Activated T-cell treated with anti-CD3 and anti-CD28 coated beads, Interleukin-2, amount 50 U/mL, for 4 hours (primary cell): ENCODE data around the gene RPIA. TPM values are rescaled to one million over a fixed set of nuclear protein-coding genes. Genes with fewer than 3 reads are reported as not detected.
A peak's percentile ranks its signal among the peaks of the same experiment; 100 is the strongest.

Experiments used
- ATAC-seq, 2 donors: fragments of 200-7000 bp; cut with Tn5 transposase; one replicate each; pipeline ENCODE4 v1.10.0; 2021
- DNase-seq: peaks from one replicate; pipeline ENCODE4 v3.0.0-alpha.2; 2020
- H3K27me3 Mint-ChIP-seq: one replicate; pipeline ENCODE4 v1.8.0; 2021; ENCODE audit warnings: low read depth, mixed read lengths
- H3K36me3 Mint-ChIP-seq: one replicate; pipeline ENCODE4 v1.8.0; 2022; ENCODE audit warnings: mixed read lengths; ENCODE audit not compliant: insufficient read depth
- H3K4me1 Mint-ChIP-seq: one replicate; pipeline ENCODE4 v1.8.0; 2021; ENCODE audit warnings: low read depth, mixed read lengths
- H3K4me3 Mint-ChIP-seq: one replicate; pipeline ENCODE4 v1.8.0; 2021; ENCODE audit warnings: mild to moderate bottlenecking, moderate library complexity, mixed read lengths
- H3K9me3 Mint-ChIP-seq: one replicate; pipeline ENCODE4 v1.8.0; 2021; ENCODE audit warnings: mixed read lengths
- total RNA-seq, 3 donors: library from RNA; stranded (reverse); gene quantifications; one replicate each; pipeline ENCODE4 v1.2.1, GENCODE V29; 2021

RPIA gene
- total RNA-seq, 3 donors from 2014 or later = 89.1 to 109 (median 94.4) TPM

DNA sequence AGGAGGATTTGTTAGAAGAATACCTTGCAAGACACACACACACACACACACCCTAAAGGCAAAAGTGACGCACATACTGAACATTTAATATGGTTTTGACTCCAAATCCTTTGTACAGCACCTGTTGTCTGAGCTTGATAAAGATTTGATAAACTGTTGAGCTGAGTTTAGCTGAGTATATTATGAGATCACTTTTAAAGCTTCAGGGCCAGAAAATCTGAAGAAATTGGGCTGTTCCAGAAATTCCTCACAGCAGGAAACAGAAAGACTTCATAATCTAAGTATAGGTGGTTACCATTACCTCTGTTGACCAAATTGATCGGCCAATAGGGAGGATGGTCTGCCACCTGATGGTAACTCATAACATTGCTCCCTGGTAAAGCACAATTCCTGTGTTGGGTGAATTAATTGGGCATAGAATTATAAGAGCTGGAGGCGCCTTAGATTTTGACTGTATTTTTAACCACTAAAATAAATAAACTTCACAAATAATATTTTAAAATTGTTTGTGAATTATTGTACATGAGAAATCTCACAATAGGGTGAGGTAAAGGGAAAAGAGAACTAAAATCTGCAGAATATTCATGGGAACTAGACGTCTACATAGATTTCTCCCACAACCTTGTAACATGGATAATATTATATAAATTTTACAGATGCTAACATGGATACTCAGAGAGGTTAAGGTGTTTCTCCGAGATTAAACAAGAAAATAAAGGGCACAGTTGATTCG lies 21.8 kb upstream of the RPIA start:
- ATAC-seq = no peak
- Mint-ChIP-seq H3K4me1 (peaks cover 3% of the 10 kb centered on the region), H3K36me3 (no peaks in the 10 kb centered on the region), H3K9me3 (no peaks in the 10 kb centered on the region), H3K27me3 (no peaks in the 10 kb centered on the region), H3K4me3 (no peak overlapping the region)
- no peak for DNase-seq

DNA sequence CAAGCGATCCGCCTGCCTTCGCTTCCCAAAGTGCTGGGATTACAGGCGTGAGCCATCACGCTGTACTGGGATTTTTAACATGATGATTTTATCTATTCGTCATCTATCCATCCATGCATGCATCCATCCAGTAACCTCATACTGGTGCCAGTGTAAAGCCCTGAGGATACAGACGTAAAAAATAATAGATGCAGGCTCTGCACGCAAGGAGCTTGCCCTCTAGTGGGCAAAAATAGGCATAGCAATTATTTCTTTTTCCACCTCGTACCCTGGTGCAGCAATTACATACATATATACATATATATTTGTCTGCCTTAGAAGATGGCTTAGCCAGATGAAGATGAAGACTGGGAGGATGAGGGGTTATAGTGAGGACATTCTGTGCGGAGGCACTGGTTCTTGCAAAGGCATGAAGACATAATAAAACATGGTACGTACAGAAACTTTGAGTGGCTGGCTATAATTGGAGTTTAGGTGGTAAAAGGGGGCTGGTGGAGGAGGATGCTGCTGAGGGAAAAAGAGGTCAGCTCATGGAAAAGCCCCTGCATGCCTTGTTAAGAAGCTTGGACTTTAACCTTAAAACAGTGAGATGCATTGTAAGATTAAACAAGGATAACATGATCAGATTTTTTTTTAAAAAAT lies 19.6 kb upstream of the RPIA start:
- no peaks in the 10 kb centered on the region for H3K27me3 Mint-ChIP-seq
- no peaks in the 10 kb centered on the region for H3K9me3 Mint-ChIP-seq

DNA sequence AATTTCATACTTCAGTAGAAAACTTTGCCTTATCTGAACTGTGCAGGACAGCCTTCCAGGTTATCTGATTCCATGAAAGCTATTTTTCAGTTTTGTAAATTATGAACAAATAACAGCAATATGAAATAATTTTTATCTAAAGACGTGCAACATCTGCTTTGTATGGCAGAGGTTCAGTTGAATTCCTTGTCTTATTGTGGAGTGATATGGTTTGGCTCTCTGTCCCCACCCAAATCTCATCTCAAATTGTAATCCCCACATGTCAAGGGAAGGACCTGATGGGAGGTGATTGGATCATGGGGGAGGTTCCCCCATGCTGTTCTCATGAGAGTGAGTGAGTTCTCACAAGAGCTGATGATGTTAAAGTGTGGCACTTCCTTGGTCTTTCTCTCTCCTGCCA lies 18.1 kb upstream of the RPIA start:
- ATAC-seq = no peak
- no peaks in the 10 kb centered on the region for H3K27me3 Mint-ChIP-seq
- no peak for DNase-seq
- peaks cover 3% of the 10 kb centered on the region for H3K4me1 Mint-ChIP-seq
- H3K4me3 Mint-ChIP-seq = no peak overlapping the region
- H3K36me3 Mint-ChIP-seq = peaks cover 2% of the 10 kb centered on the region
- H3K9me3 Mint-ChIP-seq = no peaks in the 10 kb centered on the region

More for the DNA sequence above, 19.6 kb upstream of the RPIA start:
- Mint-ChIP-seq H3K36me3 (no peaks in the 10 kb centered on the region), H3K4me1 (peaks cover 3% of the 10 kb centered on the region), H3K4me3 (no peak overlapping the region)
- DNase-seq = no peak
- peak; percentile 73 to 77 for ATAC-seq

DNA sequence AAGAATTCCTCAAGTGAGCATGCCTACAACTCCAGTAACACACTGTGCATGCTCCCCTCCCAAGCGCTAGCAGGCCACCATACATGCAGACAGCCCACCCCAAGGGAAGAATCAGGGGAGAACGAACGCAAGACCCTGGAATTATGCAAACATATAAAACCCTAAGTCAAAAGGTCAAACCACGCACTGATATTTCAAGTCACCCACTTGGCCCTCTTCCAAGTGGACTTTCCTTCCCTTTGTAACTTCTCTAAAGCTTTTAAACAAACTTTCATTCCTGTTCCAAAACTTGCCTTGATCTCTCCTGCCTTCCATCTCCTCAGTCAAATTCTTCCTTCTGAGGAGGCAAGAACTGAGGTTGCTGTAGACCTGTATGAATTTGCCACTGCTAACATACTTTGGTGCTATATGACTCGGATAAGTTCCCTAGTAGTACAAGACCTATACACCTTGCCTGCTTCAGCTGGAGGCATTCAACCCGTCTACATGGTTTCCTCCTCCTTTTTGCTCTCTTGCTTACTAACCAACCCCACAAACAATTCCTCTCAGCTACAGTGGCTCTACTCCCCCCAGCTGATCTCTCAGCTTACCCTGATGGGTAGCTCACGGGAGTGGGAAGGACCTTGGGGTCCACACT lies 11.1 kb upstream of the RPIA start:
- peaks cover 21% of the 10 kb centered on the region for H3K9me3 Mint-ChIP-seq
- H3K4me1 Mint-ChIP-seq = no peaks in the 10 kb centered on the region
- no peak overlapping the region for H3K4me3 Mint-ChIP-seq
- ATAC-seq (no peak), DNase-seq (no peak)
- H3K36me3 Mint-ChIP-seq = peaks cover 15% of the 10 kb centered on the region
- H3K27me3 Mint-ChIP-seq = peaks cover 4% of the 10 kb centered on the region

DNA sequence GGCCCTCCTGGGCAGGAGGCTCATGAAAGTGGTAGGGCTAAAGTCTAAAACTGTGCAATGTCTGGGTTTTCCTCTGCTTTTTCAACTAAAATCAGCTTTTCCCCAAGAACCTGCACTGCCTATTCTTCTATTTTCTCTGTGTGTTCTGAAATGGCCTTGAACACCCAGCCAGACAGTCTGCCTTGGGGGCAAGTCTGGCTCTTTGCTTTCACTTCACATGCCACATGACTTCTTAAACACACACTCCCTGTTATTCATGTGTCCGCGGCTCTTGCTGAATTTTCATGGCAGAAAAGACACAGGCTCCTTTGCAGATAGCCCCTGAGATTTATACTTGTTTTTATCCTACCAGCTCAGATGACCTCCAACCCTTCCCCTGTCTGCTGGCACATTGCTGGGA lies 10.6 kb upstream of the RPIA start:
- H3K27me3 Mint-ChIP-seq = peaks cover 4% of the 10 kb centered on the region
- ATAC-seq (no peak), DNase-seq (no peak)
- H3K36me3 Mint-ChIP-seq = peaks cover 15% of the 10 kb centered on the region
- peaks cover 21% of the 10 kb centered on the region for H3K9me3 Mint-ChIP-seq
- no peak overlapping the region for H3K4me3 Mint-ChIP-seq
- H3K4me1 Mint-ChIP-seq = no peaks in the 10 kb centered on the region

DNA sequence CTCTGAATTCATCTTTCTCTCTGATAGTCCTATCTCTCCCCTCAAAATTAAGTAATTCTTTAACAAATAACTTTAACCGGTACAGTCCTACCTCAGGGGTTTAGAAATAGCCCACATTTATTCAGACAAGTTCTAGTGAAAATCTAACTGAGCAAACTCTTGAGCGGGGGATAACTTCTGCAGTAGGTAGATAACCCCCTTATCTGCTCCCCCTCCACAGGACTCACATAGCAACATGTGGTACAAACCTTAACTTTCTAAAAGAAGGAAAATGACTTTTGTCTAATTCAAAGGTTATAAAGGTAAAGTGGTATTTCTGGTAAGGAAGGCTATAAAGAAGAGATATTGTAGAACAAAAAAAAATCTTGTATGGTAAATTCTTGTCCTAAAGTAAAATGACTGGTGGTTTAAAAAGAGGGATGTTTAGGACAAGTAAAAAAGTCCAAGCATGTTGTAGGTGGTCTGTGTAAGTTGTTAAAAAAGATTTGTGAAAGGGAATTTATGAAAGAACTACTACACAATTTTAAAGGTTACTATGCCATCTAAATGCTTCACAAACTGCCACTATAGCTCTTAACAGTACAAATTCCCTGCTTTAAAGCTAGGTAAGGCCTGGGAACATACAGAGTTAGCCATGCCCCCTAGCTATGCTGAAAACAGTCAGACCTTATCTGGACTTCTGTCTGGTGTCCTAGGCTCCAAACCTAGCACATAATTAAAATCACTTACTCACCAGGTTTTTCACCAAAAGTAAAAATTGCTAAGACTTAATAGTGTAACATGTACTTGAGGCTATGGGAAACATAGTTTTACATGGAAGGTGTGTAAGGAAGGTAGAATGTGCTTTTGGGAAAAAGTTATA lies 8.1 kb upstream of the RPIA start:
- DNase-seq = no peak
- Mint-ChIP-seq H3K4me1 (no peaks in the 10 kb centered on the region), H3K9me3 (peaks cover 21% of the 10 kb centered on the region), H3K4me3 (no peak overlapping the region), H3K27me3 (peaks cover 4% of the 10 kb centered on the region), H3K36me3 (peaks cover 20% of the 10 kb centered on the region)
- ATAC-seq = no peak

DNA sequence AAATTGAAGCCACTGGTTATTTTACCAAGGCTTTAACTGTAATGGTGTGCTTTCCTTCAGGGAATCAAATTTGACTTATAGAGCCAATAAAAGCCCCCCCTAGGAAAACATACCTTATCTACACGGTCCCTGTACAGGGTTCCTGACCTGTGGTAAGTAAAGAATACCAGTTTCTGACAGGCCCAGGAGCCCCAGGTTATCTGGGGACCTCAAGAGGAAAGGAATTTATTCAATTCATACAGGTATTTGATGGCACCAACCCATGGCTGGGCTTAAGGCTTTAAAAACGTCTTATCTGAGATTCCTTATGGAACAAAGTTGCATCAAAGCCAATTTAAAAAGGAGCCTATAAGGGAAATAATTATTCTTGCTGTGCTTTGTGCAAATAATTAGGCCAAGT lies 7.0 kb upstream of the RPIA start:
- H3K4me3 Mint-ChIP-seq = no peak overlapping the region
- no peak for ATAC-seq
- H3K27me3 Mint-ChIP-seq = peaks cover 4% of the 10 kb centered on the region
- no peak for DNase-seq
- H3K4me1 Mint-ChIP-seq = peaks cover under 1% of the 10 kb centered on the region
- peaks cover 21% of the 10 kb centered on the region for H3K9me3 Mint-ChIP-seq
- H3K36me3 Mint-ChIP-seq = peaks cover 20% of the 10 kb centered on the region

DNA sequence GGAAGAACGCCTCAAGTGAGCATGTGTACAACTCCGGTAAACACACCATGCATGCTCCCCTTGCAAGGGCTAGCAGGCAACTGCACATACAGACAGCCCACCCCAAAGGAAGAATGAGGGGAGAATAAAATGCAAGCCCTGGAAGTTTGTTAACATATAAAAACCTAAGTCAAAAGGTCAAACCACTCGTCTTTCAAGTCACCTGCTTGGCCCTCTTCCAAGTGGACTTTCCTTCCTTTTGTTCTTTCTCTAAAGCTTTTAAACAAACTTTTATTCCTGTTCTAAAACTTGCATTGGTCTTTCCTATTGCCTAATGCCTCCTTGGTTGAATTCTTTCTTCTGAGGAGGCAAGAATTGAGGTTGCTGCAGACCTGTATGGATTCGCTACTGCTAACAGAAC lies 5.2 kb upstream of the RPIA start:
- DNase-seq (no peak), ATAC-seq (no peak)
- peaks cover 16% of the 10 kb centered on the region for H3K4me1 Mint-ChIP-seq
- no peak overlapping the region for H3K4me3 Mint-ChIP-seq
- H3K9me3 Mint-ChIP-seq = peaks cover 21% of the 10 kb centered on the region
- peaks cover 4% of the 10 kb centered on the region for H3K27me3 Mint-ChIP-seq
- H3K36me3 Mint-ChIP-seq = peaks cover 20% of the 10 kb centered on the region

DNA sequence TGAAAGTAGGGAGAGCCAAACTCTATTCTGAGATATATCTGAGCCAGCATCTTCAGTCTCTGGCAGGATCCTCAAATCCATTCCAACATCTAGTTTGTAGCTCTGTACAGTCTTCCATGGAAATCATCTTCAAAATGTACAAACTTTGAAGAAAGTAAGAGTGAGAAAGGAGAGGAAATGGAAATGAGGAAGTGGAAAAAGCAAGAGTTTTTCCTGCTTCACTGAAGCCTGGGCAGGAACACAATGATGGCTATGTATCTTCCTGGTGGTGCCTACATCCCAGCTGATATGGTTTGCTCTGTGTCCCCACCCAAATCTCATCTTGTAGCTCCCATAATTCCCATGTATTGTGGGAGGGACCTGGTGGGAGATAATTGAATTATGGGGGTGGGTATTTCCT lies 4.1 kb upstream of the RPIA start:
- Mint-ChIP-seq H3K9me3 (peaks cover 21% of the 10 kb centered on the region), H3K4me3 (no peak overlapping the region), H3K36me3 (peaks cover 20% of the 10 kb centered on the region), H3K4me1 (peaks cover 24% of the 10 kb centered on the region), H3K27me3 (peaks cover 4% of the 10 kb centered on the region)
- DNase-seq = no peak
- ATAC-seq = no peak

DNA sequence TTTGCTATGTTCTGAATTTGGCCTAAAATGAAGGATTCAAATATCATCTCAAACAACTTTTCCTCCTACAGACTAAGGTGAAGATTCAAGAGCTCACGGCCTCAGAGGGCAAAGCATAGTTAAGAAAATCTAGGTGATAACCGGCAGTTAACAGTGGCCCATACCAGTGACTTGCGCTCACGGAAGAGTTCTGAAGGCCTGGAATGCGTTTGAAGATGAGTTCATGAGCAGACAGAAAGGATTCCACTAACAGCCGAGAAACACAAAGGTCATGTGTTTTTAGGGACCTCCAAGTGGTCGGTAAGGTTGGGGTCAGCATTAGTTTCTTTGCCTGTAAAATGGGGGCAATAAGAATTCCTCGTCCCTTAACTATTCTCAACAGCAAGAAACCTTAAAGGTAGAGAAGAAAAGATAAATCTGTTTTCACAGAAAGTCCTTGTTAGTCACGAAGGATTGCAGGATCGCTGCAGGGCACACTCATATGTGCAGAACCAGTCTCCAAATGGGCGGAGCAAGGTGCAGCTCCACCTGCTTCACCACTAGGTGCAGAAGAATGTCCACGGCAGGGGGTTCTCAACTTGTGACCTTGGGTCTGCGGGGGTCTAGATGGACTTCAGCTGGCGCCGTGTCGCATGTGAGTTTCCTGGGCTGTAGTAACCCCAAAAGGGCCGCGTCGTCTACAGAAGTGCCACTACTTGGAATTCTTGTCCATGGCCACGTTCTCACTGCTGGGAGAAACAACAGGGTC lies 708 bp upstream of the RPIA start:
- no peaks in the 10 kb centered on the region for H3K9me3 Mint-ChIP-seq

DNA sequence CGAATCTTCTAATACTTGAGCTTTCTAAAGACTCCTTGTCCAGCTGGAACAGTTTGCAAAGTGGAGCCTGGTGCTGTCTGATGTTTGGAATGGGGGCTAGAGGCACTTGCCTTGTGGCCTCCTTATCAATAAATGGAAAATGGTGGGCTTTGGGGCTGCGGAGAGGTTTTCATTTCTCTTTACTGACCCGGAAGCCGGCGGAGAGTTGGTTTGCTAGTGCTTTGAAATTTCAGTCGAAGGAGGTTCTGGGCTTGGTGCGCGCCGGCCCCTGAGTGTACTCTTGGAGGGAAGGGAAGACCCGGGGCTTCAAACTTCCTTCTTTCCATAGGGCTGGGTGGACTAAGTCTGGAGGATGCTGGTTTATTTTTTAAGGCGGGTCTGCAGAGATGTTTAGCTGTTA lies 714 bp downstream of the RPIA start:
- ATAC-seq (no peak), DNase-seq (peak; percentile 11)
- no peaks in the 10 kb centered on the region for H3K27me3 Mint-ChIP-seq
- peaks cover 4% of the 10 kb centered on the region for H3K36me3 Mint-ChIP-seq
- peaks cover 64% of the 10 kb centered on the region for H3K4me1 Mint-ChIP-seq
- H3K4me3 Mint-ChIP-seq = peak overlapping the region; percentile 98
- no peaks in the 10 kb centered on the region for H3K9me3 Mint-ChIP-seq

More for the DNA sequence above, 708 bp upstream of the RPIA start:
- ATAC-seq (peak; percentile 36 to 38), DNase-seq (peak; percentile 38)
- Mint-ChIP-seq H3K4me1 (peaks cover 53% of the 10 kb centered on the region), H3K27me3 (no peaks in the 10 kb centered on the region), H3K36me3 (peaks cover 8% of the 10 kb centered on the region), H3K4me3 (peak overlapping the region; percentile 98)

DNA sequence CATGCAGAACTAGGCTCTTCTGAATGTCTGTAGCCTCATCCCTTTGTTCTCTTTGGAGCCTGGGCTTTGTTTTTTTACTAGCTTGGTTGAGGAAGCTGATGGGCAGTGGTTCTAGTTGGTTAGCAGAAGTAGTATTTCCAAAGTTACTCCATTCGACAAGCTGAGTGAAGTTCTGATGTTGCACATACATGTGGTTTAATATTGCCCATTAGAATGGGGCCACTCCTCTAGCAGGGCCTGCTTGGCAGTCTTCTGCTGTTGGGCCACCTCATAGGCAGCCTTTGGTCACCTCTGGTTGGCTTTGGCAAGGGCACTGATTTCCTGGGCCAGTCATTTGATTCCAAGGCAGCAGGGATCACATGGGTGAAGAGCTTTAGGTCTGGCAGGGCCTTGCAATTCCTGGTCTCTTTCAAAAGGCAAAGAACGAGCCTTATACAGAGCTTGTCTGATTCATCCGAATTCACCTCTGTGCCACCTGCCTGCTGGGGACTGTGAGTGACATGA lies 2.5 kb downstream of the RPIA start:
- H3K4me3 Mint-ChIP-seq = peak overlapping the region; percentile 98
- DNase-seq (no peak), ATAC-seq (no peak)
- peaks cover 74% of the 10 kb centered on the region for H3K4me1 Mint-ChIP-seq
- no peaks in the 10 kb centered on the region for H3K27me3 Mint-ChIP-seq
- no peaks in the 10 kb centered on the region for H3K9me3 Mint-ChIP-seq
- peaks cover 7% of the 10 kb centered on the region for H3K36me3 Mint-ChIP-seq

DNA sequence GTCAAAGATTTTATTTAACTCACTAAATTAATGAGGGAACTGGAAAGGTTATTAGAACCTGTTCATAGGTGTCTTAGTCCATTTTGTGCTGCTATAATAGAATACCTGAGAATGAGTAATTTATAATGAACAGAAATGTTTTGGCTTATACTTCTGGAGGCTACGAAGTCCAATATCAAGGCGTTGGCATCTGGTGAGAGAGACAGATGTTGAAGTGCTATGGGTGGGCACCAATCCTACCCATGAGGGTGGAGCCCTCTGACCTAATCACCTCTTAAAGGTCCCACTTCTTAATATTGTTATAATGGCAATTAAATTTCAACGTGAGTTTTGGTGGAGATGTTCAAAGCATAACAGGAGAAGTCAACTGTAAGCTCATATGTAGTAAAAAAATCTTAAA lies 5.1 kb downstream of the RPIA start:
- H3K4me3 Mint-ChIP-seq = peak overlapping the region; percentile 27
- peaks cover 19% of the 10 kb centered on the region for H3K36me3 Mint-ChIP-seq
- H3K27me3 Mint-ChIP-seq = no peaks in the 10 kb centered on the region
- no peak for ATAC-seq
- no peaks in the 10 kb centered on the region for H3K9me3 Mint-ChIP-seq
- H3K4me1 Mint-ChIP-seq = peaks cover 56% of the 10 kb centered on the region
- no peak for DNase-seq
